Midbrain (tissue), 1 donor: ENCODE results near the gene SLC25A23.
"Not testable (repeated sequence)": the region's sequence is repeated elsewhere in the genome, so short reads cannot be mapped to it uniquely, and the experiment has no call there.

Source experiments
- DNase-seq: peaks from one replicate; lab custom pipeline; 2025; lab: John Stamatoyannopoulos, UW

Gene SLC25A23

DNA sequence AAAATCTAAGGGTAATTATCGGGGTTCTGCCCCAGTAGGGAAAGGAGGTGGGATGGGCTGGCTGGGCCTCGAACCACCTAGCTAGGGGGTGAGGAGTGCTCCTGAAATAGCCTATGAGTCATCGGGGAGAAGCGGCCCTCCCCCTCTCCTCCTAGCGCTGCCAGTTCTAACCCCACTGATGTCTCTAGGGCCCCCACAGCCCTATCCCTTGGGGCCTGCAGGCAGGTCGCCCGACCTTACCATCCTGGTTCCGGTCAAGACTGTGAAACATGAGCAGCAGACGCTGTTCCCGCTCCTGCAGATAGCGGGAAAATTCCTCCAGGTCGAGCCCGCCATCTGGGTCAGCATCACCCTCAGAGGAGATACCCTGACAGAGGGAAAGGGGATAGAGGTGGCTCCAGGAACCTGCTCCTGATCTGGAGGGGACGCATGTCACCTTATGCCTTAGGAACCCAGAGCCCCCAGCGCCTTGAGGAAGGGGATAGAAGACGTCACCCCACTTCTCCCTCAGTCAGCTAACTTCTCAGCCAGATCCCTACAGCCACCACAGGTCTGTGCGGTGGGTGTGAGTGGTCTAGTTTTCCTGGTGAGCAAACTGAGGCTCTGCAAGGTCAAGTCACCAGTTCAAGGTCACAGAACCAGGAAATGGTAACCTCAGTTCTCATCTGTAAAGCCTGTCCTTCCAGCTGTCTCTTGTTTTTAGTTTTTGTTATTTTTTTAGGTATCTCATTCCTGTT, 1.5 kb downstream of the SLC25A23 start:
- no peak for DNase-seq

DNA sequence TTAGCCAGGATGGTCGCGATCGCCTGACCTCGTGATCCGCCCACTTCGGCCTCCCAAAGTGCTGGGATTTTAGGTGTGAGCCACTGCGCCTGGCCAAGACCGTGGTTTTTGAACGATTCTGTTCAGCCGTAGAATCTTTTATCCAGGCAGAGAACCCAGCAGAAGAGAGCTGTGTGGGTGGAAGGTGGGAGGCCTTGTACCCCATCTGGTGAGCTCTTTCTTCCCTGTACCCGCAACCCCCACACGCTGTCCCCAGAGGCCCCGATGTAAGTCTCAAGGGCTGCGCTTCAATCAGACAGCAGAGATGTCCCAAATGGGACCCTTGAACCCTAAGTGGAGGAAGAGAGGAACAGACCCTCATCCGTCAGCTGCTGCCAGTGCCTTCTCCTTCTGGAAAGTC, 3.7 kb downstream of the SLC25A23 start:
- DNase-seq, result no peak

DNA sequence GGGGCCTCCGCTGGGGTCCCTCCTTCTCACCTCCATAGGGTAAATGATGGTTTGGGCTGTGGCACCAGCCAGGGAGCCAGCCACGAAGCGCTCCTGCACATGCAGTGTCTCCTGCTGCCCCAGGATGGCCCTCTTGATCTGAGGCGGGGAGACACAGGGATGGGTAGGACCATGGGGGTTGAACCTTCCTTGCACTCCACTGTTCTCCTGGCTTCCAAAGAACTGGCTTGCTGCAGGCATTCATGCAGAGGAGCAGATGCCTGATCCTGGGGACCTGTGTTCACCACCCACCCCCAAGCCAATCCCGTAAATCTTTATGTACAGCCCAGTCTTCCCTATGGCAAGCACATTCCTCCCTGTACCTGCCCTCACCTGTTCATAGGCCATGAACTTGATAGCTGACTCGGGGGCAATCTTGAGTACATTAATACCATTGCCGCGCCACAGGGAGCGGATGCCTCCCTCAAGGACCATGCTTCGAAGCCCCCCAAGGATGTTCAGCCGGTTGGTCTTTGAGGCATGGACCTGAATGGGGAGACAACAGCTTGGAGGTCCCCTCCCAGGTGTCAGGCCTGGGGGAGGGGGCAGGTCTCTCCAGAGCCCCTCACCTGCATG, 5.5 kb downstream of the SLC25A23 start:
- DNase-seq, result no peak

DNA sequence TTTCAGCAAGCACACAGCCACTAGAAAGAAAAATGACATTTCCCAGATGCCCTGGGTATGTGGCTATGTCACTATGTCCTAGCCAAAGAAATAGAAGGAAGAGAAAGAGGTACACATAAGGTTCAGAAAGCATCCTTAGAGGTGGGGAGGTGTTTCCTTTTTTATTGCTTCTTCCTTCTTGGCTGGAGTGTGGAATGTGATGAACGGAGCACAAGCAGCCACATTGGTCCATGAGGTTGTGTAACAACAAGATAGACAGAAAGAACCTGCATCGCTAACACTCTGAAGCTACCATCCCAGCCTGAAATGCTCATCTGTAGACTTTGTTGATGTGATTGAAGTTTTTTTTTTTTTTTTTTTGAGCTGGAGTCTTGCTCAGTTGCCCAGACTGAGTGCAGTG, 6.7 kb downstream of the SLC25A23 start:
- DNase-seq, result no peak

DNA sequence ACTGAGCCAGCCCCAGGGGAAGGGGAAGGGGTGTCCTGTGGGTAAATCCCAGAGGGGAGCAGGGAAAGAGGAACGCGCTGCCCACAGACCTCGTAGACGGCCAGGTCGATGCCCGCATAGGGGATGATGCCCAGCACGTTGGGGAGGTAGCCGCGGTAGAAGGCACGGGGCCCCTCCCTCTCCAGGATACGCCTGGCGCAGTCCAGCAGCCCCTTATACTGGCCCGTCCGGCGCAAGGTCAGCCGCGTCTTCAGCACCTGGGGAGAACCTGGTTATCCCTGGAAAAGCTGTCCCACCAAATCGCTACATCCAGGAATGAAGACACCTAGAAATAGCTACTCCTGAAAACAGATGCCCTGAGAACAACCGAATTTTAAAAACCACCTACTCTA, 7.4 kb downstream of the SLC25A23 start:
- DNase-seq, result no peak

DNA sequence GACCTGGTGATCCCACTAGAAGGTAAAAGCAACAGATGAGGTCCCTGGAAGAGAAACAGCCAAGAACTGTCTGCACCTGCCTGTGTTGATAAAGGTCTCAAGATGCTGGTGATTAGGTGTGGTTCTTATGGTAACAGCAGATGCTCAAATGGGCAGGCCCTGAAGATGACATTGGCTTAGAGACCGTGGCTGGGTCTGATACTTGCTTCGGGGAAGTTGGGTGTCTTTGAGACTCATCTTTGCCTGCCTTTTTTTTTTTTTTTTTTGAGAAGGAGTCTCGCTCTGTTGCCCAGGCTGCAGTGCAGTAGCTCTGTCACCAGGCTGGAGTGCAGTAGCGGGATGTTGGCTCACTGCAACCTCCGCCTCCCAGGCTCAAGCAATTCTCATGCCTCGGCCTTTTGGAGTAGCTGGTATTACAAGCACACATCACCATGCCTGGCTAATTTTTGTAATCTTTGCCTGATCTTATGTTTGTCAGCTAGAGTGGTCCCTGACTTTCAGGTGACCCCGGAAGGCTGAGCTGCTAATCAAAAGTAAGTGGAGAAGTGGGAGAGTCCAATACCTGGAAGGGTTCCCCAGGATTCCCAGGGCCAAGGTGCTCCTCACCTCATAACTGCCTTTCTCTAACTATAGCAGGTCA, 7.9 kb downstream of the SLC25A23 start:
- no peak for DNase-seq

DNA sequence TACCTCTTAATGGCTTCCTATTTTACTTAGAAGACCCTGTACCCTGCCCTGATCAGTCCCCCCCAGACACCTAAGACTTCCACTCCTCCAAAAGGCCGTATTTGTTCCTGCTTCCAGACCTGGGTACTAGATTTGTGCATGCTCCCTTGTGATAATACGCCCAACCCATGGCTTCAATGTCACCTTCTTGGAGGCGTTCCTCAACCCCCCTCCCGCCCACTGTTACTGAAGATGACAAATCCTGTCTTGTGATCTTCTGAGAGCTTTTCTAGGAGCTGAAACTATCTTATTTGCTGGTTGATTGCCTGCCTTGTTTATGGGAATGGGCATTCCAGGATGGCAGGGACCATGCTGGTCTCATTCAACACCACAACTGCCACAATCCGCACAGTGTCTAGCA, 9.4 kb downstream of the SLC25A23 start:
- DNase-seq, result no peak

DNA sequence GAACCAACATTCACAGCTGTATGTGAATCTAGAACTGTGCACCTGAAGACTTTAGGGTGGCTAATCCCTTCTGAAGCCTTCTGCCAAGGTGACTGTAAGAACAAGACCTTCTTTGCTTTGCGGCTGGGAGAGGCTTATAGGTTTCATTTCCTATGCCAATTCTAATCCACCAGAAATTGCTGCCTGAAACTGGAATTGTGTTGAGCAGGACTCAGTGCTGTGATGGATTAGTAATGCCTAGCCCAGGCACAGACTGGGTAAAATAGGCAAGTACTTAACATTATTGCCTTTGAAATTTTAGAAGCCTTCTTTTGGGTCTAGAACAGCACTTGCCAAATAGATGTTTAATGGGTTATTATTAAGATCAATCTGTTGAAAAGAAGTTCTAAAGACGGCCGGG, 11.5 kb downstream of the SLC25A23 start:
- DNase-seq, result no peak

DNA sequence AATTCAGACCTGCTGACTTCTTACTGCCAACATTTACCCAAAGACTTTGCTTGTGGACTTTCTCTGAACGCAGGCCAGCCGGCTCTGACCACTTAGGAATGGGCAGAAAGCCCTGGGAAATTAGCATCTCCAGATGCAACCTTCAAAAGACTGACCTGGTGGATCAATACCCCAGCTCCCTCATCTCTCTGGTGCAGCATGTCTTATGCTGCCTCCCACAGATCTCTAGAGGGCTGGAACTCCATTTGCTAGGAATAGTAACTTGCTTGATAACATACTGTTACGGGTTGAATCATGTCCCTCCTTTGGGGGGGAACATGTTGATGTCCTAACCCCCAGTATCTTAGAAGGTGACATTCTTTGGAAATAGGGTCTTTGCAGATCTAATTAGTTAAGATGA, 13.1 kb downstream of the SLC25A23 start:
- DNase-seq, result no peak

DNA sequence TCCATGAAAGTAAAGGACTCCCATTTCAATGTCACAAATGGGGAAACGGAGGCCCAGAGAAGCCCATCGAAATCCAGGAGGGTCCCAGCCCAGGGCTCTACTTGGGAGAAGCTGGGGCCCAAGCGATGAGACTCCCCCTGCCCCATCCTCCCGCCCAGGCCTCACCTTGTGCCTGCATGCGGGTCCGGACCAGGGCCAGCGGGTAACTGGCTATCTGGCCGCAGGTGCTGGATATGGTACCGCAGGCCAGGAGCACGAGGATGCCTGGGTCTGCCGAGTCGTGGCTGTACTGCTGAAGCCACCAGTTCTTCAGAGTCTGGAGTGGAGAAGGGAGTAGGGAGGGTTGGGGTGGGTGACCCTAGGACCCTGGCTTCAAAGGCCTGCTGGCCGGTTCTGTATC, 15.6 kb downstream of the SLC25A23 start:
- no peak for DNase-seq

DNA sequence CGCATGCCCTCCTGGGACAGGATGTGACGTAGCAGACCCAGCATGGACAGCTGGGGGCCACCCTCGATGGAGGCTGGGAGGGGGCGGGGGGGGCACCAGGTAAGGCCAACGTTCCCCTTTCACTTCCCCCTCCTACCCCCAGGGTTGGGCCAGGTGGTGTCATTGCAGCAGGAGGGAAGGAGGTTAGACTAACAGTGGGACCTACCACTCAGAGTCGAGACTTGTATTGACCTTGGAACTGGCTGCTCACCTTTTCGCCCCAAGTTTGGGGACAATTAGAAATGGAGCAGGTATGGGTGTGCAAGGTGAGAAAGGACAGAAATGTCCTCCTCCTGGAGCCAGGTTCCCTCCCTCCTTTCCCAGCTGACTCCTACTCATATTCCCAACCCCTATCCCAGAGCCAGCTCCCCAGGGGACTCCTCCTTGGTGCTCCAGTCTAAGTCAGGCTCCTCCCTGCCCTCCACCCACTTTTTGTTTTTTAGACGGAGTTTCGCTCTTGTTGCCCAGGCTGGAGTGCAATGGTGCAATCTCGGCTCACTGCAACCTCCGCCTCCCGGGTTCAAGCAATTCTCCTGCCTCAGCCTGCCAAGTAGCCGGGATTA, 17.4 kb downstream of the SLC25A23 start:
- DNase-seq, result no peak

DNA sequence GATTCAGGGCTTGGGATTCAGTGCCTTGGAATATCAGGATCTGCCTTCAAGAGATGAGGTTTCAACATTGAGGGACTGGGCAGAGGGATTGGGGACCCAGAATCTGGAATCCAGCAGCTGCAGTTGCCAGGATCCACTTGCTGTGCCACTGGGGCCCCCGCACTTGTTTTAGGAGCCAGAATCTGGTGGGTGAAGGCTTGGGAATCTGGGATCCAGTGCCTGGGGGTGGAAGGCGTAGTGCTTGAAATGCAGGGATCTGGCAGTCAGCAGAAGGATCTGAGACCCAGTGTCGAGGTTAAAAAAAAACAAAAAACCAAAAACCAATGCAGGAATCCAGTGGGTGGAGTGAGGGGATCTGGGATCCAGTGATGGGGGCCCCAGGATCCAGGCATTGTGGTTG, 18.7 kb downstream of the SLC25A23 start:
- DNase-seq, result no peak

DNA sequence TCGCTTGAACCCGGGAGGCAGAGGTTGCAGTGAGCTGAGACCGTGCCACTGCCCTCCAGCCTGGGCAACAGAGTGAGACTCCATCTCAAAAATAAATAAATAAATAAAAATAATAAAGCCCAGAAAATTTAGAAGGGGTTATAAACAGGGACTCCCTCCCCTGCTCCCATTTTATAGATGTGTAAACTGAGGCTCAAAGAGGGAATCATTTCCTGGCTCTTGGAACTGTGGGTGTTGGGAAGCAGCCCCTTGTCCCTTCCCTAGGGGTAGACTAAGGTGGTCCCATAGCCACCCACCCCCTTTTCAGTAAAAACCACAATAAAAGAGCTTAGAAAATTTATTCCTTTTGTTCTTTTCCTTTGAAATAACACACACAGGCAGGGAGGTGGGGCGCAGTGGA, 19.8 kb downstream of the SLC25A23 start:
- DNase-seq, result no peak

DNA sequence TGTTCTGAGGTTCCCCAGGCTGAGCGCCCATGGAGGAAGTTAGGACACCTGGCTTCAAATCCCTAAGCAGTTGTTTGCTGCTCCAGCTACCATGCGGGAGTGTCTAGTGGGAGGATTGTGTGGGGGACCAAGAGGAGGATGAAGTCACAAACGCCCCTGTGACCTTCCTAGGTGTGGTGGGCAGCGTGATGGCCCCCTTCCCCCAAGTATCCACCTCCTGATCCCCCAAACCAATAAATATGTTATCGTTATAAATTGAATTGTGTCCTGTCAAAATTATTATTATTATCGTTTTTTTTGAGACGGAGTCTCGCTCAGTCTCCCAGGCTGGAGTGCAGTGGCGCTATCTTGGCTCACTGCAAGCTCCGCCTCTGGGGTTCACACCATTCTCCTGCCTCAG, 25.9 kb downstream of the SLC25A23 start, which contains the start of gene SLC25A41:
Gene SLC25A41, minus strand, starts transcription at position 101 of the 400 bp plus-strand sequence. Its CDS starts 70 bp downstream, at position 31.
- no peak for DNase-seq

DNA sequence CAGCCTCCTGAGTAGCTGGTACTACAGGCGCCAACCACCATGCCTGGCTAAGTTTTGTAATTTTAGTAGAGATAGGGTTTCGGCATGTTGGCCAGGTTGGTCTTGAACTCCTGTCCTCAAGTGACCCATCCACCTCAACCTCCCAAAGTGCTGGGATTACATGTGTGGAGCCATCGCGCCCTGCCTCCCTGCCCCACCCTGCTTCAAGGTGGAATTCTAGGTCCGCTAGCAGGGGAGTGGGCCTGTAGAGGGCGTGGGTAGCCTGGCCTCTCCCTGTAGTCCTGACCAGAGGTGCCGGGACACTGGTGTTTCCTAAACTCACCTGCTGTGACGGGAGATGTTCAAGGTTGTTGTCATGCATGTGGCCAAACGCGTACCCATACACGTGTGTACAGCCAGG, 26.4 kb downstream of the SLC25A23 start:
- no peak for DNase-seq

DNA sequence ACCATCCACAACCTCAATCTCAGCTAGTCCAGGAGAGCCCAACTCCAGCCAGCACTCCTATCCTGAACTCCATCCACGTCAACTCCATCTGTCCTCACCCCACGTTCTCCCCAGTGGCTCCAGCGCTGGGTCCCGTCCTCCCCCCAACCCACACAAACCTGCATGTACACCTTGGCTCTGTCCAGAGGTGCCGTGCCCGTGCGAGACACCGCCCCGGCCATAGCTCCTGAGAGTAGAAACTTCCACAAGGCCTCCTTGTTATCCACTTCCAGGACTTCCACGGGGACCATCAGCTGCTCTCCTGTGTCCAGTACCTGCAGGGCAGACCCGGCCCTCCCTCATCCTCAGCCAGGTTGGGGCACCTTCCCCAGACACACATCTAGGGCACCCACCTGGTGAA, 27.7 kb downstream of the SLC25A23 start:
- no peak for DNase-seq

DNA sequence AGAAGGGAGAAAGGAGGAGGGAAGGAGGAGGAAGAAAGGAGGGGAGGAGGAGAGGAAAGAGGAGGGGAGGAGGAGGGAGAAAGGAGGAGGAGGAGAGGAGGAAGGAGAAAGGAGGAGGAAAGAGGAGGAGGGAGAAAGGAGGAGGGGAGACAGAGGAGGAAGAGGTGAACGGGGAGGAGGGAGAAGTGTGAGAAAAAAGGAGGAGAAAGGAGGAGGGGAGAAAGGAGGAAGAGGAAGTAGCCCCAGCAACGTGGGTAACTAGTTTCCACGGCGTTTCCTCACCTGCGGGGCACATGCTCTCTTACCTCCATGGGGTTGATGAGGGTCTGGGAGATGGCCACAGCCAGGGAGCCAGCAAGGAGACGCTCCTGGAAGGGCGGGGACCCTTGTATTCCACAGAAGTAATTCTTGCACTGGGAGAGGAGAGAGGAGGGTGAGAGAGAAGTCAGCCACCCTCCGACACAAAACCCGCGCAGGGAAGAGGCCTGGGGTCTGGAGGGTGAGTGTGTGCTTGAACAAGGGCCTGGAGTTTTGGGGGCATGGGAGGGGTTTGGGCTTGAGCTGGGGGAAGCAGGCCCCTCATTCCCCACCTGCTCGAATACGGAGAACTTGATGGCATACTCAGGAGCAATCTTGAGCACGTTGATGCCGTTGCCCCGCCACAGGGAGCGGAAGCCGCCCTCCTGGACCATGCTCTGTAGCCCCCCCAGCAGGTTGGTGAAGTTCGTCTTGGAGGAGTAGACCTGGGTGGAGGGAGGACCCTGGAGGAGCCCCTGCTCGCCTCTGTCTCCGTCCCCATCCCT, 30.0 kb downstream of the SLC25A23 start:
- no peak for DNase-seq

DNA sequence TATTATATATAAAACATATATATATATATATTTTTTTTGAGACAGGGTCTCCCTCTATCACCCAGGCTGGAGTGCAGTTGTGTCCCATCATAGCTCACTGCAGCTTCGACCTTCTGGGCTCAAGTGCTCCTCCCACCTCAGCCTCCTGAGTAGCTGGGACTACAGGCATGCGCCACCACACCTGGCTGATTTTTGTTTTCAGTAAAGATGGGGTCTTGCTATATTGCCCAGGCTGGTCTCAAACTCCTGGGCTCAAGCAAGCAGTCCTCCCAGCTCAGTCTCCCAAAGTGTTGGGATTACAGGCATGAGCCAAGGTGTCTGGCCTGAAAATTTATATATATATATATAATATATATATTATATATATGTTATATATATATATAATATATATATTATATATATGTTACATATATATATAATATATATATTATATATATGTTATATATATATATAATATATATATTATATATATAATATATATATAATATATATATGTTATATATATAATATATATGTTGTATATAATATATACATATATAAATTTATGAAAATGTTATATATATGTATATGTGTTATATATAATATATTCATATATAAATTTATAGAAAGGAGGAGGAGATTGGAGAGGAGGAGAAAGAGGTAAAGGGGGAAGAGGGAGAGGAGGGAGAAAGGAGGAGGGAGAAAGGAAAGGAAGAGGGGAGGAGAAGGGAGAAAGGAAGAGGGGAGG, 30.7 kb downstream of the SLC25A23 start:
- not testable (repeated sequence) for DNase-seq

DNA sequence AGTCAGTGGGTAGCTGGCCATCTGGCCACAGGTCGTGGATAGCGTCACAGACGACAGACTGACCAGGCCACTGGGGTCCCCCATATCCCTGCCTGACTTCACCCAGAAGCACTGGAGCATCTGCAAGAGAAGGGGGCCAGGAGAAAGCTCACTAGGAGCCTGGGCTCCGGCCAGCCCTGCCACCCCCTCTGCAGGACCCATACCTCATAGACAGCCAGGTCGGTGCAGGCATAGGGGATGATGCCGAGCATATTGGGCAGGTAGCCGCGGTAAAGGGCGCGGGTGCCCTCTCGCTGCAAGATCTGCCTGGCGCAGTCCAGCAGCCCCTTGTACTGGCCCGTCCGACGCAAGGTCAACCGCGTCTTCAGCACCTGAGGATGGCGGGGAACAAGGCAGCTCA, 32.5 kb downstream of the SLC25A23 start:
- no peak for DNase-seq

DNA sequence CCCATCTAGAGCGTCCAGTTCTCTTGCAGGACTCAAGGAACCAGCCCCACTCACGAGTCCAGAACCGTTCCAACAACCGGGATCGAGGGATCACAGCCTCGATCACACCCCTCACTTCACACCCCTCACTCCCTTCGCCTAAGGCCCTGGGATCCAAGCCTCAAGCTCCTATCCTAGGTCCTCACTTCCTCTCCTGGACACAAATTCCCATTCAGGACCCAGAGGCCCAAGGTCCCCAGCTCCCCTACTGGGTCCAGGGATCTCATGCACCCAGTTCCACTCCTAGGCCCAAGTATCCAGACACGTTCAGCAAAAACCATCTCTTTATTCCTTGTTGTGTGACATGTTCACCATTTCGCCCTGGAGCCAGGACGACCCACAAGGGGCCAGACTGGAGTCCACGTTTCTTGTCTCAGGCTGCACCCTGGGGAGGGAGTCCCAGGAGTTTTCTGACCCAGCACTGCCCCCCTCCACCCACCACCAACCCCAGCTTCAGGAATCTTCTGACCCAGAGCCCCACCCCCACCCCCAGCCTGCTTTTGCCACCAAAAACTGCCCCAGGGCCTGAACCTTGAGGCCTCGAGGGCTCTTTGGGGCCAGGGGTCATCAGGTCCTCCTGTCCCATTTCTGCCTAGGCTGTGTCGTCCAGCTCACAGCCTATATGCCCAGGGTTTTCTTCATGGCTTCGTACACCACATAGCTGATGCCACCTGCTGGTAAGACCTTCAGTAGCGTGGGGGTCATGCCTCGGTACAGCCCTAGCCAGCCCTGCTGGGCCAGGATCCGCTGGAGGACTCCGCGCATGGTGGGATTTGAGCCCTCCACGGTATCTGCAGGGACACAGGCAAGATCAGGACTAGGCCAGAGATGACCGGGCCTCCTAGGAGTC, 33.6 kb downstream of the SLC25A23 start:
- no peak for DNase-seq
